C4-2B (cell line): ENCODE results near the gene SCGN.

Experiments used
- H3K27ac ChIP-seq: fragments of 450-650 bp; 2 replicates; pipeline ENCODE4 v1.5.1; 2017
- CTCF ChIP-seq: fragments of 450-650 bp; conservative IDR thresholded peaks from 2 replicates; pipeline ENCODE4 v1.5.1; 2017; ENCODE audit warnings: mild to moderate bottlenecking
- ZFX ChIP-seq: fragments of 450-650 bp; IDR thresholded peaks from 2 replicates; pipeline ENCODE4 v1.6.1; 2017

Gene SCGN

GRCh38 chr6:25614052-25614451, 38.0 kb upstream of the SCGN start:
- no peak for TF ChIP-seq CTCF
- TF ChIP-seq ZFX: no peak

GRCh38 chr6:25615471-25615870, 36.5 kb upstream of the SCGN start:
- H3K27ac ChIP-seq: no peak overlapping the region
- TF ChIP-seq ZFX: no peak
- TF ChIP-seq CTCF: no peak

More at GRCh38 chr6:25614052-25614451, 38.0 kb upstream of the SCGN start:
- H3K27ac ChIP-seq: no peak overlapping the region

- TF ChIP-seq CTCF: no peak
- no peak for TF ChIP-seq ZFX
- H3K27ac ChIP-seq: no peak overlapping the region
These were observed 34.0 kb upstream of the SCGN start for GRCh38 chr6:25617997-25618396.

GRCh38 chr6:25619217-25619616, 32.8 kb upstream of the SCGN start:
- TF ChIP-seq ZFX (no peak), CTCF (no peak)
- no peak overlapping the region for H3K27ac ChIP-seq

GRCh38 chr6:25620391-25620790, 31.6 kb upstream of the SCGN start:
- TF ChIP-seq CTCF (no peak), ZFX (no peak)

GRCh38 chr6:25623065-25623464, 28.9 kb upstream of the SCGN start:
- H3K27ac ChIP-seq: no peak overlapping the region
- TF ChIP-seq ZFX (no peak), CTCF (no peak)

More at GRCh38 chr6:25620391-25620790, 31.6 kb upstream of the SCGN start:
- no peak overlapping the region for H3K27ac ChIP-seq

GRCh38 chr6:25623879-25624278, 28.1 kb upstream of the SCGN start:
- no peak overlapping the region for H3K27ac ChIP-seq
- TF ChIP-seq ZFX (no peak), CTCF (no peak)
